H1 (cell line): ENCODE measurements around the gene TMED9. TPM values are rescaled to one million over a fixed set of nuclear protein-coding genes. Genes with fewer than 3 reads are reported as not detected.

ENCODE experiments used
- EP300 ChIP-seq, 2 experiments: IDR thresholded peaks; 1 replicate in 1 of 2; 2 replicates in 1 of 2; pipeline ENCODE4 v1.6.1; 2011 to 2012; ENCODE audit warnings: low read depth in 2 of 2, low read length in 2 of 2, mild to moderate bottlenecking in 2 of 2, borderline replicate concordance in 1 of 2, inconsistent platforms in 1 of 2, moderate library complexity in 1 of 2
- polyA plus RNA-seq, 7 experiments: library from polyadenylated mRNA; depleted of rRNA in 3 of 7; stranded (reverse) in 5 of 7; unstranded in 2 of 7; fragments of >200 nt in 5 of 7; fragments of 200-250 nt in 2 of 7; gene quantifications; 1 replicate in 5 of 7; 2 replicates in 1 of 7; 4 replicates in 1 of 7; pipeline versions ENCODE4 v1.2.1 to v1.2.3, GENCODE V29; 2011 to 2013; ENCODE audit warnings: missing spikeins in 2 of 7, mixed read lengths in 2 of 7
- total RNA-seq: library from RNA; stranded (reverse); fragmentation: NEBNext Ultra II Directional; extraction: Animal tissue kit (Norgen Biotek cat#: 25700); gene quantifications from 2 replicates; pipeline ENCODE4 v1.2.1, GENCODE V29; 2021
- TF ChIP-seq, protein P1 (sequence below): fragments of 300-600 bp; sonication (generic); IDR thresholded peaks from 2 replicates; pipeline ENCODE4 v1.7.1; 2012; ENCODE audit warnings: low read length, moderate library complexity, mild to moderate bottlenecking, inconsistent platforms; ENCODE audit not compliant: insufficient replicate concordance

The TMED9 gene
- total and polyA plus RNA-seq, 2 of the 8 experiments (the other 6 are each of a cell fraction or from before 2014, with no cell fraction given), result 130 to 160 TPM

- TF ChIP-seq, protein P1, sequence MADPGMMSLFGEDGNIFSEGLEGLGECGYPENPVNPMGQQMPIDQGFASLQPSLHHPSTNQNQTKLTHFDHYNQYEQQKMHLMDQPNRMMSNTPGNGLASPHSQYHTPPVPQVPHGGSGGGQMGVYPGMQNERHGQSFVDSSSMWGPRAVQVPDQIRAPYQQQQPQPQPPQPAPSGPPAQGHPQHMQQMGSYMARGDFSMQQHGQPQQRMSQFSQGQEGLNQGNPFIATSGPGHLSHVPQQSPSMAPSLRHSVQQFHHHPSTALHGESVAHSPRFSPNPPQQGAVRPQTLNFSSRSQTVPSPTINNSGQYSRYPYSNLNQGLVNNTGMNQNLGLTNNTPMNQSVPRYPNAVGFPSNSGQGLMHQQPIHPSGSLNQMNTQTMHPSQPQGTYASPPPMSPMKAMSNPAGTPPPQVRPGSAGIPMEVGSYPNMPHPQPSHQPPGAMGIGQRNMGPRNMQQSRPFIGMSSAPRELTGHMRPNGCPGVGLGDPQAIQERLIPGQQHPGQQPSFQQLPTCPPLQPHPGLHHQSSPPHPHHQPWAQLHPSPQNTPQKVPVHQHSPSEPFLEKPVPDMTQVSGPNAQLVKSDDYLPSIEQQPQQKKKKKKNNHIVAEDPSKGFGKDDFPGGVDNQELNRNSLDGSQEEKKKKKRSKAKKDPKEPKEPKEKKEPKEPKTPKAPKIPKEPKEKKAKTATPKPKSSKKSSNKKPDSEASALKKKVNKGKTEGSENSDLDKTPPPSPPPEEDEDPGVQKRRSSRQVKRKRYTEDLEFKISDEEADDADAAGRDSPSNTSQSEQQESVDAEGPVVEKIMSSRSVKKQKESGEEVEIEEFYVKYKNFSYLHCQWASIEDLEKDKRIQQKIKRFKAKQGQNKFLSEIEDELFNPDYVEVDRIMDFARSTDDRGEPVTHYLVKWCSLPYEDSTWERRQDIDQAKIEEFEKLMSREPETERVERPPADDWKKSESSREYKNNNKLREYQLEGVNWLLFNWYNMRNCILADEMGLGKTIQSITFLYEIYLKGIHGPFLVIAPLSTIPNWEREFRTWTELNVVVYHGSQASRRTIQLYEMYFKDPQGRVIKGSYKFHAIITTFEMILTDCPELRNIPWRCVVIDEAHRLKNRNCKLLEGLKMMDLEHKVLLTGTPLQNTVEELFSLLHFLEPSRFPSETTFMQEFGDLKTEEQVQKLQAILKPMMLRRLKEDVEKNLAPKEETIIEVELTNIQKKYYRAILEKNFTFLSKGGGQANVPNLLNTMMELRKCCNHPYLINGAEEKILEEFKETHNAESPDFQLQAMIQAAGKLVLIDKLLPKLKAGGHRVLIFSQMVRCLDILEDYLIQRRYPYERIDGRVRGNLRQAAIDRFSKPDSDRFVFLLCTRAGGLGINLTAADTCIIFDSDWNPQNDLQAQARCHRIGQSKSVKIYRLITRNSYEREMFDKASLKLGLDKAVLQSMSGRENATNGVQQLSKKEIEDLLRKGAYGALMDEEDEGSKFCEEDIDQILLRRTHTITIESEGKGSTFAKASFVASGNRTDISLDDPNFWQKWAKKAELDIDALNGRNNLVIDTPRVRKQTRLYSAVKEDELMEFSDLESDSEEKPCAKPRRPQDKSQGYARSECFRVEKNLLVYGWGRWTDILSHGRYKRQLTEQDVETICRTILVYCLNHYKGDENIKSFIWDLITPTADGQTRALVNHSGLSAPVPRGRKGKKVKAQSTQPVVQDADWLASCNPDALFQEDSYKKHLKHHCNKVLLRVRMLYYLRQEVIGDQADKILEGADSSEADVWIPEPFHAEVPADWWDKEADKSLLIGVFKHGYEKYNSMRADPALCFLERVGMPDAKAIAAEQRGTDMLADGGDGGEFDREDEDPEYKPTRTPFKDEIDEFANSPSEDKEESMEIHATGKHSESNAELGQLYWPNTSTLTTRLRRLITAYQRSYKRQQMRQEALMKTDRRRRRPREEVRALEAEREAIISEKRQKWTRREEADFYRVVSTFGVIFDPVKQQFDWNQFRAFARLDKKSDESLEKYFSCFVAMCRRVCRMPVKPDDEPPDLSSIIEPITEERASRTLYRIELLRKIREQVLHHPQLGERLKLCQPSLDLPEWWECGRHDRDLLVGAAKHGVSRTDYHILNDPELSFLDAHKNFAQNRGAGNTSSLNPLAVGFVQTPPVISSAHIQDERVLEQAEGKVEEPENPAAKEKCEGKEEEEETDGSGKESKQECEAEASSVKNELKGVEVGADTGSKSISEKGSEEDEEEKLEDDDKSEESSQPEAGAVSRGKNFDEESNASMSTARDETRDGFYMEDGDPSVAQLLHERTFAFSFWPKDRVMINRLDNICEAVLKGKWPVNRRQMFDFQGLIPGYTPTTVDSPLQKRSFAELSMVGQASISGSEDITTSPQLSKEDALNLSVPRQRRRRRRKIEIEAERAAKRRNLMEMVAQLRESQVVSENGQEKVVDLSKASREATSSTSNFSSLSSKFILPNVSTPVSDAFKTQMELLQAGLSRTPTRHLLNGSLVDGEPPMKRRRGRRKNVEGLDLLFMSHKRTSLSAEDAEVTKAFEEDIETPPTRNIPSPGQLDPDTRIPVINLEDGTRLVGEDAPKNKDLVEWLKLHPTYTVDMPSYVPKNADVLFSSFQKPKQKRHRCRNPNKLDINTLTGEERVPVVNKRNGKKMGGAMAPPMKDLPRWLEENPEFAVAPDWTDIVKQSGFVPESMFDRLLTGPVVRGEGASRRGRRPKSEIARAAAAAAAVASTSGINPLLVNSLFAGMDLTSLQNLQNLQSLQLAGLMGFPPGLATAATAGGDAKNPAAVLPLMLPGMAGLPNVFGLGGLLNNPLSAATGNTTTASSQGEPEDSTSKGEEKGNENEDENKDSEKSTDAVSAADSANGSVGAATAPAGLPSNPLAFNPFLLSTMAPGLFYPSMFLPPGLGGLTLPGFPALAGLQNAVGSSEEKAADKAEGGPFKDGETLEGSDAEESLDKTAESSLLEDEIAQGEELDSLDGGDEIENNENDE, result no peak
- TF ChIP-seq EP300 (IDR thresholded peaks at IDR 0.05; ENCODE audit: borderline replicate concordance in 1 of 2, low read depth in 2 of 2, low read length in 2 of 2), result no peak
- TF ChIP-seq, all 59 proteins: peak for 17
These were observed at the start of gene TMED9 (continued) for GRCh38 chr5:177592010-177592834.
